Thoracic aorta (tissue), 2 donors: ENCODE data around the gene GNAZ. TPM values are rescaled to one million over a fixed set of nuclear protein-coding genes. Genes with fewer than 3 reads are reported as not detected.

Experiments
- ATAC-seq: fragments of 150-250 bp; one replicate; pipeline ENCODE4 v1.8.0; 2017; ENCODE audit warnings: low read depth; ENCODE audit not compliant: insufficient number of reproducible peaks, low FRiP score
- DNase-seq: peaks from one replicate; pipeline ENCODE4 v3.0.0-alpha.2; 2020; ENCODE audit warnings: low spot score
- H3K27ac ChIP-seq, 2 donors: fragments of 200-600 bp; sonication (generic); 1 replicate in 1 of 2; 2 replicates in 1 of 2; pipeline ENCODE4 v1.5.1; 2016; ENCODE audit warnings: mild to moderate bottlenecking in 2 of 2, moderate library complexity in 2 of 2
- H3K27me3 ChIP-seq: fragments of 200-600 bp; sonication (generic); replicated peaks from 2 replicates; pipeline ENCODE4 v1.6.0; 2016; ENCODE audit warnings: mild to moderate bottlenecking; ENCODE audit not compliant: insufficient read depth
- H3K36me3 ChIP-seq: fragments of 200-600 bp; sonication (generic); one replicate; pipeline ENCODE4 v1.5.1; 2016
- H3K4me1 ChIP-seq, 2 donors: fragments of 200-600 bp; sonication (generic); 1 replicate in 1 of 2; 2 replicates in 1 of 2; pipeline versions ENCODE4 v1.5.1 to v1.6.0; 2016; ENCODE audit warnings: low read depth in 2 of 2, mild to moderate bottlenecking in 1 of 2; ENCODE audit not compliant: control insufficient read depth in 1 of 2
- H3K4me3 ChIP-seq: fragments of 200-600 bp; sonication (generic); 2 replicates; pipeline ENCODE4 v1.5.1; 2016; ENCODE audit warnings: mild to moderate bottlenecking
- H3K9me3 ChIP-seq: fragments of 200-600 bp; sonication (generic); 2 replicates; pipeline ENCODE4 v1.5.1; 2016
- CTCF ChIP-seq: fragments of 200-600 bp; sonication (generic); IDR thresholded peaks from one replicate; pipeline ENCODE4 v1.5.1; 2019; ENCODE audit warnings: antibody characterized with exemption
- total RNA-seq, 2 donors: library from RNA; depleted of rRNA; stranded (reverse); fragments of >200 nt; gene quantifications; one replicate each; pipeline versions ENCODE4 v1.1.0 to v1.2.3, GENCODE V29; 2016

GNAZ gene
- total RNA-seq, 2 donors from 2014 or later, result 3.9 to 5.4 TPM

- Histone ChIP-seq H3K27ac (no peak overlapping the region), H3K9me3 (peaks cover 6% of the 10 kb centered on the region), H3K4me3 (no peak overlapping the region), H3K36me3 (no peaks in the 10 kb centered on the region), H3K27me3 (no peaks in the 10 kb centered on the region), H3K4me1 (no peaks in the 10 kb centered on the region)
- no peak for ATAC-seq
- DNase-seq, result no peak
- TF ChIP-seq CTCF, result no peak
Measured at GRCh38 chr22:23054531-23055257, 15.6 kb upstream of the GNAZ start.

GRCh38 chr22:23055449-23056179 is 14.7 kb upstream of the GNAZ start:
- TF ChIP-seq CTCF, result no peak
- DNase-seq, result no peak
- no peaks in the 10 kb centered on the region for H3K27me3 ChIP-seq
- ATAC-seq, result no peak
- no peak overlapping the region for H3K4me3 ChIP-seq
- H3K27ac ChIP-seq, result no peak overlapping the region
- H3K4me1 ChIP-seq, result no peaks in the 10 kb centered on the region
- peaks cover 6% of the 10 kb centered on the region for H3K9me3 ChIP-seq
- no peaks in the 10 kb centered on the region for H3K36me3 ChIP-seq

GRCh38 chr22:23057331-23057730 is 13.0 kb upstream of the GNAZ start:
- no peak for ATAC-seq
- peaks cover 6% of the 10 kb centered on the region for H3K9me3 ChIP-seq
- H3K4me3 ChIP-seq, result no peak overlapping the region
- H3K27ac ChIP-seq, result no peak overlapping the region
- DNase-seq, result no peak
- TF ChIP-seq CTCF, result no peak
- no peaks in the 10 kb centered on the region for H3K27me3 ChIP-seq
- no peaks in the 10 kb centered on the region for H3K4me1 ChIP-seq
- no peaks in the 10 kb centered on the region for H3K36me3 ChIP-seq

- no peak for TF ChIP-seq CTCF
- Histone ChIP-seq H3K9me3 (peaks cover 6% of the 10 kb centered on the region), H3K4me3 (no peak overlapping the region), H3K4me1 (no peaks in the 10 kb centered on the region), H3K36me3 (no peaks in the 10 kb centered on the region), H3K27me3 (no peaks in the 10 kb centered on the region), H3K27ac (no peak overlapping the region)
- ATAC-seq, result no peak
- DNase-seq, result no peak
Measured at GRCh38 chr22:23058063-23058462, 12.3 kb upstream of the GNAZ start.

- Histone ChIP-seq H3K36me3 (no peaks in the 10 kb centered on the region), H3K4me3 (no peak overlapping the region), H3K9me3 (peaks cover 6% of the 10 kb centered on the region), H3K4me1 (no peaks in the 10 kb centered on the region), H3K27ac (no peak overlapping the region), H3K27me3 (no peaks in the 10 kb centered on the region)
- TF ChIP-seq CTCF, result no peak
- DNase-seq (no peak), ATAC-seq (no peak)
Measured at GRCh38 chr22:23058481-23059283, 11.6 kb upstream of the GNAZ start.
